Germinal center (tissue), 1 donor: Measurements from ENCODE around the gene TDRD7.

Experiments
- DNase-seq: peaks from one replicate; pipeline ENCODE4 v3.0.0; 2012; ENCODE audit warnings: mixed read lengths, low spot score

TDRD7 gene

GRCh38 chr9:97527626-97528528 lies 116.0 kb downstream of the TDRD7 start:
- no peak for DNase-seq

DNA sequence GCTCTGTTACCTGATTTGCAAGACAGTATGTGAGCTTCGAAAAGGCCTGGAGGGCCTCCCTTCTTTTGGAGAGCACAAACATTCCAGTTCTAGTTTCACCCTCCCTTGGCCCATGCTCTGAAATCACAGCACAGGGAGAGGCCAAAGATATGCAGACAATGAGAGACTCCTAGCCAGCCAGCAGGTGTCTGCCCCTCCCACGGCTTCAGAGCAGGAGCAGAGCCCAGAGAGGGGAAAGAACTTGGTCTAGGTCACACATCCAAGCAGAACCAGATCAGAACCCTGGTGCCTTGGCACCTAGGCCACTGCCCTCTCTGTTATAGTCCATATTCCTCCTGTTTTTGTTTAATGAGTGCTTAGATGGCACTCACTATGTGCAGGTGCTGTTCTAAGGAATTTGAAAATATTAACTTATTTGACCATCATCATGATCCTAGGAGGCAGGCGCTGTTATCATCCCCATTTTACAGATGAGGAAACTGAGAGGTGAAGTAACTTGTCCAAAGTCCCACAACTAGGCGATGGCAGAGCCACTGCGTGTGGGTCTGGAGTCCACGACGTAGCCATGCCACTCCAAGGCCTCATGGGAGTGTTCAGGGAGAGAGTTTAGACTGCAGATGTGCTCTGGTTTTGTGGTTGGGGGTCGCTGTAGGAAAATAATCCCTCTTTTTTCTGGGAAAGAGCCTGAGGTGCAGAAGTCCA lies 116.8 kb downstream of the TDRD7 start:
- DNase-seq, result no peak

DNA sequence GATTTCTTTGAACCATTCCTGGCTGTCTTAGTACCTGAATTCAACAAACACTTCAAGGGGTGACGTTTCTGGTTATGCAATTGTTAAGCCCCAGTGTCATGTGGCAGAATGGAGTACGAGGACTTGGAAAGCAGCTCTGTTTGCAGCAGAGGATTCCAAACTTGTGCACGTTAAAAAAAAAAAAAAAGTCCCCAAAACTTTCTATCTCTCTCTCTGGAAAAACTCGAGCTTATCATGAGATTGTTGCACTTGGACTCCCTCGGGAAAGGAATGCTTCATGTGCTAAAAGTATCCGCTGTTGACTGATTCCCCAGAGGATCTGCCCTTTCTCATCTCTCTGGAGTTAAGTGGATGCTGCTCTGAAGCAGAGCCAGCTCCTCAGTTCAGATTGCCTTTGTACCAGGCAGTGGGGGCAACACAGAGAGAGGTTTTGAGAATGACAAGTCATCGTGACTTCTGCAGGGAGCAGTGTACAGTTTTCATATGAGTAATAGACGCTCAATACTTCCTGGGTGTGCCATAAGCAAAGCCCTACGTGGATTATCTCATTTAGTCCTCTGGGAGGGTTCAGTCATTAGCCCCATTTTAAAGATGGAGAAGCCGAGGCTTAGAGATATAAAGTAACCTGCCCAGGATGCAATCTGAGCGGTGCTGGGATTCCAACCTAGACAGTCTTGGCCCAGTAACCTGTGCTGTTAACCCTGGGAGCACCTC lies 117.6 kb downstream of the TDRD7 start:
- DNase-seq, result no peak

- DNase-seq, result no peak
These were observed 120.0 kb downstream of the TDRD7 start for GRCh38 chr9:97531888-97532376.

GRCh38 chr9:97534185-97534584 lies 122.3 kb downstream of the TDRD7 start:
- no peak for DNase-seq

- DNase-seq, result no peak
These were observed 123.2 kb downstream of the TDRD7 start for GRCh38 chr9:97534961-97535594.

- no peak for DNase-seq
These were observed 123.9 kb downstream of the TDRD7 start for GRCh38 chr9:97535771-97536170.

DNA sequence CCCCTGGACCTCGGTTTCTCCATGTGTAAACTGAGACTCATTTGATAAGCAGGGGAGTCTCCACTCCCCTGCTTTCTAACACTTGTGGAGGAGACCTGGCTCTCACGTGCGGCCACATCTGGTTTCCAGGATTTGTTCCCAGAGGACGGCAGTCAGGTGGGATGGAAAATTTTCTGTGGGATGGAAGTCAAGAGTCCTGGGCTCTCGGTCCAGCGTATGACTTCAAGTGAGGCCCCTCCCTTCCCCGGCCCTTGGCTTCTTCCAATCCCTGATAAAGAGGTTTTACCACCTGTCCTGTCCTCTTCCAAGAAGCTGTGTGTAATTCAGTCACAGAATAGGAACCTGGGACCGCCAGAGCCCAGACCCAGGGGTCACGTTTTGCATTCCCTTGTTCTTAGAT lies 124.6 kb downstream of the TDRD7 start:
- DNase-seq, result no peak

DNA sequence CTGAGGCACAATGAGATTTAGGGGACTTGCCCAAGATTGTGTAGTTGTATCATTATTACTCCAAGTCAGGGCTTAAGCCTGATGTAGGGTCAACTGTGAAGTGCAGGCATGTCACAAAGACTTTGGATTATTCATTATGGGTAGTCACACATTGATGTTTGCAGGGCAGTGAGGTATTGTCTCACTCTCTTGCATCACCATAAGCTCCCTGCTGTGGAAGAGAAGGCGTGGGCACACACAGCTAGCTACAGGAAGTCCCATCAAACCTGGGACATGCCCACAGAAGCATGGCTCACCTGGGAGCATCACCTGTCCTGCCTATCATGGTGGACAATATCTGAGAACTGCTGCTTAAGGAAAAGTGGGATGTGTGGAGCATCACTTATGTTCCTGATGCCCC lies 131.7 kb downstream of the TDRD7 start:
- no peak for DNase-seq

DNA sequence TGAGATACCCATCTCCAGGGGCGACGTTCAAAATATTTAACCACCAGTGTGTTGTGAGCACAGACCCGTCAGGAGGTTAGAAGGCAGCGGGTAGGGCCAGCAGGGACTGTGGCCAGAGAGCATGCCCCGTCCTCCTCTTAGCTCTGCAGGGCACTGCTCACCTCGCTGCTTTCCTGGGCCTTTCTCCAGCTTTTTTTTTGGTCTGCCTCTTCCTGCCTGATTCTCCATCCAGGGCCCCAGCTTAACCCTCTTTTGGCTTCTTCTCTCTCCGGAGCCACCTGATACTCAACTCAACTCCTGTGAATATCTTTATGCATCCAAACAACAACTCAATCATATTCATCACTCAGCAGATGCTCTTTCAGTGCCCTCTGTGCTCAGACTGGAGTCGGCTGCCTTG lies 133.6 kb downstream of the TDRD7 start:
- DNase-seq, result no peak
